Keratinocyte (primary cell): ENCODE results near the gene ABCA7. TPM values are rescaled to one million over a fixed set of nuclear protein-coding genes. Genes with fewer than 3 reads are reported as not detected.

Source experiments
- DNase-seq: peaks from one replicate; pipeline ENCODE4 v3.0.0-alpha.2; 2011; ENCODE audit warnings: low read depth, missing footprints, low spot score
- FAIRE-seq: peaks from 2 replicates; lab custom pipeline; 2011; peaks lifted over from hg19 to GRCh38; lab: Jason Lieb, UNC
- H2AFZ ChIP-seq: 2 replicates; pipeline ENCODE4 v1.6.0; 2012; ENCODE audit warnings: low read length, control low read depth, inconsistent platforms; ENCODE audit not compliant: control insufficient read depth
- H3K27ac ChIP-seq: 2 replicates; pipeline ENCODE4 v1.5.1; 2011; ENCODE audit warnings: low read length; ENCODE audit not compliant: control insufficient read depth, insufficient read depth
- H3K27me3 ChIP-seq: 3 replicates; pipeline ENCODE4 v1.6.0; 2011; ENCODE audit warnings: low read length; ENCODE audit not compliant: control insufficient read depth, insufficient read depth; ENCODE audit errors: extremely low read depth
- H3K36me3 ChIP-seq, 2 experiments: 2 replicates in 1 of 2; 3 replicates in 1 of 2; pipeline ENCODE4 v1.5.1; 2011; ENCODE audit warnings: low read length in 2 of 2, mild to moderate bottlenecking in 1 of 2; ENCODE audit not compliant: control insufficient read depth in 2 of 2, insufficient read depth in 2 of 2; ENCODE audit errors: extremely low read depth in 1 of 2
- H3K4me1 ChIP-seq: 3 replicates; pipeline ENCODE4 v1.5.1; 2011; ENCODE audit warnings: low read length; ENCODE audit not compliant: control insufficient read depth, insufficient read depth; ENCODE audit errors: extremely low read depth
- H3K4me2 ChIP-seq: 3 replicates; pipeline ENCODE4 v1.6.0; 2011; ENCODE audit warnings: low read depth, low read length; ENCODE audit not compliant: control insufficient read depth, insufficient read depth; ENCODE audit errors: extremely low read depth
- H3K4me3 ChIP-seq, 3 experiments: fragments of 200-600 bp in 1 of 3; sonication (generic) in 1 of 3; 2 replicates in 2 of 3; 3 replicates in 1 of 3; pipeline ENCODE4 v1.5.1; 2011 to 2016; ENCODE audit warnings: low read length in 3 of 3, mild to moderate bottlenecking in 3 of 3, control low read depth in 2 of 3, inconsistent platforms in 1 of 3, low read depth in 1 of 3, mixed read lengths in 1 of 3, mixed run types in 1 of 3, moderate library complexity in 1 of 3; ENCODE audit not compliant: control insufficient read depth in 2 of 3, insufficient read depth in 2 of 3; ENCODE audit errors: extremely low read depth in 1 of 3
- H3K79me2 ChIP-seq: 2 replicates; pipeline ENCODE4 v1.6.0; 2012; ENCODE audit warnings: low read length; ENCODE audit not compliant: control insufficient read depth, insufficient read depth
- H3K9ac ChIP-seq: 3 replicates; pipeline ENCODE4 v1.6.0; 2011; ENCODE audit warnings: low read length; ENCODE audit not compliant: control insufficient read depth, insufficient read depth; ENCODE audit errors: extremely low read depth
- H3K9me1 ChIP-seq: 3 replicates; pipeline ENCODE4 v1.6.0; 2011; ENCODE audit warnings: low read length; ENCODE audit not compliant: control insufficient read depth, insufficient read depth; ENCODE audit errors: extremely low read depth
- H3K9me3 ChIP-seq: 2 replicates; pipeline ENCODE4 v1.5.1; 2012; ENCODE audit warnings: low read depth, low read length; ENCODE audit not compliant: control insufficient read depth
- H4K20me1 ChIP-seq: 3 replicates; pipeline ENCODE4 v1.6.0; 2011; ENCODE audit warnings: low read length; ENCODE audit not compliant: control insufficient read depth, insufficient read depth; ENCODE audit errors: extremely low read depth
- CTCF ChIP-seq, 3 experiments: IDR thresholded peaks in 1 of 3; conservative IDR thresholded peaks in 1 of 3; optimal IDR thresholded peaks in 1 of 3; 2 replicates in 2 of 3; 3 replicates in 1 of 3; pipeline versions ENCODE3 to v1.5.1; 2011; ENCODE audit warnings: low read length in 3 of 3, mild to moderate bottlenecking in 3 of 3, moderate library complexity in 2 of 3, control low read depth in 1 of 3, inconsistent platforms in 1 of 3; ENCODE audit not compliant: insufficient read depth in 2 of 3; ENCODE audit errors: extremely low read depth in 1 of 3
- EZH2 ChIP-seq: IDR thresholded peaks from one replicate; pipeline ENCODE4 v1.6.1; 2012; ENCODE audit warnings: inconsistent platforms, mild to moderate bottlenecking, low read length, moderate library complexity
- dilution Hi-C: fragments of 300-500 bp; cut with MboI; formaldehyde crosslinking; loops from one replicate; pipeline ENCODE4 v1.7.0; 2020; ENCODE audit warnings: low sequenced_read_pairs; ENCODE audit not compliant: extremely low pct_ligation_motif_present
- polyA plus RNA-seq, 5 experiments: library from polyadenylated mRNA; depleted of rRNA in 3 of 5; stranded (reverse) in 3 of 5; stranded (forward) in 1 of 5; unstranded in 1 of 5; fragments of >200 nt; gene quantifications; 1 replicate in 1 of 5; 2 replicates in 3 of 5; 3 replicates in 1 of 5; pipeline versions ENCODE4 v1.2.1 to v1.2.3, GENCODE V29; 2011 to 2012; ENCODE audit warnings: missing spikeins in 2 of 5, low read depth in 1 of 5, low replicate concordance in 1 of 5

ABCA7 gene
- polyA plus RNA-seq, 1 donor (not counting 4 experiments of a cell fraction or from before 2014, with no cell fraction given), result 7.4 TPM

GRCh38 chr19:1067341-1067957 is 27.5 kb downstream of the ABCA7 start:
- Histone ChIP-seq H3K9me3 (no peaks in the 10 kb centered on the region), H3K4me1 (peaks cover 24% of the 10 kb centered on the region), H4K20me1 (no peaks in the 10 kb centered on the region), H3K79me2 (no peaks in the 10 kb centered on the region), H3K4me3 (peak overlapping the region in 2 of 3 experiments; percentile 14 to 38), H3K36me3 (peaks cover 0 to under 1% of the 10 kb centered on the region in 2 experiments), H3K9me1 (no peaks in the 10 kb centered on the region), H3K27ac (no peak overlapping the region), H2AFZ (no peak overlapping the region), H3K9ac (no peak overlapping the region), H3K4me2 (peak overlapping the region; percentile 62), H3K27me3 (peaks cover 20% of the 10 kb centered on the region)
- dilution Hi-C loops, result no loop called here
- TF ChIP-seq CTCF (optimal IDR thresholded peaks at IDR 0.05 in 1 of 3, IDR thresholded peaks at IDR 0.05 in 1 of 3, conservative IDR thresholded peaks at IDR 0.05 in 1 of 3; ENCODE audit: extremely low read depth in 1 of 3, insufficient read depth in 2 of 3, low read length in 3 of 3), result no peak
- no peak for TF ChIP-seq EZH2
- FAIRE-seq (no peak), DNase-seq (no peak)

- FAIRE-seq (no peak), DNase-seq (no peak)
- Histone ChIP-seq H3K27me3 (peaks cover 20% of the 10 kb centered on the region), H3K9me3 (no peaks in the 10 kb centered on the region), H3K79me2 (no peaks in the 10 kb centered on the region), H3K4me3 (no peak overlapping the region), H3K9me1 (no peaks in the 10 kb centered on the region), H3K4me2 (no peak overlapping the region), H3K9ac (no peak overlapping the region), H4K20me1 (no peaks in the 10 kb centered on the region), H3K27ac (no peak overlapping the region), H3K4me1 (peaks cover 24% of the 10 kb centered on the region), H2AFZ (no peak overlapping the region), H3K36me3 (no peaks in the 10 kb centered on the region)
- dilution Hi-C loops, result no loop called here
- TF ChIP-seq CTCF (optimal IDR thresholded peaks at IDR 0.05 in 1 of 3, IDR thresholded peaks at IDR 0.05 in 1 of 3, conservative IDR thresholded peaks at IDR 0.05 in 1 of 3; ENCODE audit: extremely low read depth in 1 of 3, insufficient read depth in 2 of 3, low read length in 3 of 3) (no peak), EZH2 (no peak)
Observed at GRCh38 chr19:1068009-1069001, 28.4 kb downstream of the ABCA7 start.
